Suprapubic skin (tissue), 3 donors: Measurements from ENCODE around the gene GRID1.

Experiments used
- POLR2AphosphoS5 ChIP-seq, 3 donors: sonication (generic); formaldehyde crosslinking; IDR thresholded peaks; one replicate each; pipeline ENCODE4 v1.6.1; 2017; ENCODE audit warnings: antibody characterized with exemption in 3 of 3
- TF ChIP-seq, protein P1 (sequence below), 2 donors: fragments of 200-600 bp in 1 of 2; fragments of 450-650 bp in 1 of 2; sonication (generic) in 1 of 2; IDR thresholded peaks; one replicate each; pipeline ENCODE4 v1.5.1; 2016 to 2019; ENCODE audit warnings: antibody characterized with exemption in 2 of 2, mild to moderate bottlenecking in 1 of 2, moderate library complexity in 1 of 2

- TF ChIP-seq, protein P1, sequence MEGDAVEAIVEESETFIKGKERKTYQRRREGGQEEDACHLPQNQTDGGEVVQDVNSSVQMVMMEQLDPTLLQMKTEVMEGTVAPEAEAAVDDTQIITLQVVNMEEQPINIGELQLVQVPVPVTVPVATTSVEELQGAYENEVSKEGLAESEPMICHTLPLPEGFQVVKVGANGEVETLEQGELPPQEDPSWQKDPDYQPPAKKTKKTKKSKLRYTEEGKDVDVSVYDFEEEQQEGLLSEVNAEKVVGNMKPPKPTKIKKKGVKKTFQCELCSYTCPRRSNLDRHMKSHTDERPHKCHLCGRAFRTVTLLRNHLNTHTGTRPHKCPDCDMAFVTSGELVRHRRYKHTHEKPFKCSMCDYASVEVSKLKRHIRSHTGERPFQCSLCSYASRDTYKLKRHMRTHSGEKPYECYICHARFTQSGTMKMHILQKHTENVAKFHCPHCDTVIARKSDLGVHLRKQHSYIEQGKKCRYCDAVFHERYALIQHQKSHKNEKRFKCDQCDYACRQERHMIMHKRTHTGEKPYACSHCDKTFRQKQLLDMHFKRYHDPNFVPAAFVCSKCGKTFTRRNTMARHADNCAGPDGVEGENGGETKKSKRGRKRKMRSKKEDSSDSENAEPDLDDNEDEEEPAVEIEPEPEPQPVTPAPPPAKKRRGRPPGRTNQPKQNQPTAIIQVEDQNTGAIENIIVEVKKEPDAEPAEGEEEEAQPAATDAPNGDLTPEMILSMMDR (IDR thresholded peaks at IDR 0.05): no peak
- TF ChIP-seq POLR2AphosphoS5 (IDR thresholded peaks at IDR 0.05): no peak
Measured at GRCh38 chr10:85611746-85612377, 754.7 kb downstream of the GRID1 start.
